Astrocyte of the cerebellum (primary cell): Measurements from ENCODE around the gene DLG3.

Experiments
- DNase-seq: peaks from one replicate; pipeline ENCODE4 v3.0.0-alpha.2; 2011; ENCODE audit warnings: low read depth
- H3K4me3 ChIP-seq: 2 replicates; pipeline ENCODE4 v1.5.1; 2011; ENCODE audit warnings: mild to moderate bottlenecking, low read depth, low read length, moderate library complexity
- in situ Hi-C: cut with HindIII; loops from 2 replicates; pipeline ENCODE4 v1.10.0; 2017; ENCODE audit warnings: low sequenced_read_pairs
- TF ChIP-seq, protein P1 (sequence below): IDR thresholded peaks from 2 replicates; pipeline ENCODE4 v1.5.1; 2012; ENCODE audit warnings: low read length, low read depth, moderate library complexity, mild to moderate bottlenecking; ENCODE audit errors: missing control alignments

DLG3 gene

DNA sequence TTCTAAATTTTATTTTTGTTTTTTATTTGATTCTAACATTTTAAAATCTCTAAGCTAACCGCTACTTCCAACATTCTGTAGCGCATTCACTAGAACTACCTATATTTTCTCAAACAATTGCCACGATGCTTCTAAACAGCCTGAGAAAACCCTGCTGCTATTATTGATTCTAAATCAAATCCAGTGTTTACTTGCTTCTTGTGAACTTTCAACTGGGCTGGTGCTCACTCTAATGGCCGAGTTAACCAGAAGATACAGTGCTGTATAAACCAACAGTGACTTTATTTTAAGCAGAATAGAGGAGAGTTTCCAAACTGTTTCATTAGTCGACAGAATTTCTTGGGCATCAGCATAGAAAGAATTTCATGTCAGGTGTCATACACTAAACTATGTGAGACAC is 110.3 kb downstream of the DLG3 start:
- no peak for DNase-seq
- in situ Hi-C loops: no loop called here
- TF ChIP-seq, protein P1, sequence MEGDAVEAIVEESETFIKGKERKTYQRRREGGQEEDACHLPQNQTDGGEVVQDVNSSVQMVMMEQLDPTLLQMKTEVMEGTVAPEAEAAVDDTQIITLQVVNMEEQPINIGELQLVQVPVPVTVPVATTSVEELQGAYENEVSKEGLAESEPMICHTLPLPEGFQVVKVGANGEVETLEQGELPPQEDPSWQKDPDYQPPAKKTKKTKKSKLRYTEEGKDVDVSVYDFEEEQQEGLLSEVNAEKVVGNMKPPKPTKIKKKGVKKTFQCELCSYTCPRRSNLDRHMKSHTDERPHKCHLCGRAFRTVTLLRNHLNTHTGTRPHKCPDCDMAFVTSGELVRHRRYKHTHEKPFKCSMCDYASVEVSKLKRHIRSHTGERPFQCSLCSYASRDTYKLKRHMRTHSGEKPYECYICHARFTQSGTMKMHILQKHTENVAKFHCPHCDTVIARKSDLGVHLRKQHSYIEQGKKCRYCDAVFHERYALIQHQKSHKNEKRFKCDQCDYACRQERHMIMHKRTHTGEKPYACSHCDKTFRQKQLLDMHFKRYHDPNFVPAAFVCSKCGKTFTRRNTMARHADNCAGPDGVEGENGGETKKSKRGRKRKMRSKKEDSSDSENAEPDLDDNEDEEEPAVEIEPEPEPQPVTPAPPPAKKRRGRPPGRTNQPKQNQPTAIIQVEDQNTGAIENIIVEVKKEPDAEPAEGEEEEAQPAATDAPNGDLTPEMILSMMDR: no peak
- H3K4me3 ChIP-seq: no peak overlapping the region
